HG02884 (cell line): ENCODE measurements around the gene IL1R1.

Experiments
- ATAC-seq: cut with Tn5 transposase; IDR thresholded peaks from one replicate; pipeline ENCODE4 v1.9.1; 2021; ENCODE audit warnings: mild to moderate bottlenecking, moderate library complexity; ENCODE audit not compliant: unreplicated experiment

The IL1R1 gene

DNA sequence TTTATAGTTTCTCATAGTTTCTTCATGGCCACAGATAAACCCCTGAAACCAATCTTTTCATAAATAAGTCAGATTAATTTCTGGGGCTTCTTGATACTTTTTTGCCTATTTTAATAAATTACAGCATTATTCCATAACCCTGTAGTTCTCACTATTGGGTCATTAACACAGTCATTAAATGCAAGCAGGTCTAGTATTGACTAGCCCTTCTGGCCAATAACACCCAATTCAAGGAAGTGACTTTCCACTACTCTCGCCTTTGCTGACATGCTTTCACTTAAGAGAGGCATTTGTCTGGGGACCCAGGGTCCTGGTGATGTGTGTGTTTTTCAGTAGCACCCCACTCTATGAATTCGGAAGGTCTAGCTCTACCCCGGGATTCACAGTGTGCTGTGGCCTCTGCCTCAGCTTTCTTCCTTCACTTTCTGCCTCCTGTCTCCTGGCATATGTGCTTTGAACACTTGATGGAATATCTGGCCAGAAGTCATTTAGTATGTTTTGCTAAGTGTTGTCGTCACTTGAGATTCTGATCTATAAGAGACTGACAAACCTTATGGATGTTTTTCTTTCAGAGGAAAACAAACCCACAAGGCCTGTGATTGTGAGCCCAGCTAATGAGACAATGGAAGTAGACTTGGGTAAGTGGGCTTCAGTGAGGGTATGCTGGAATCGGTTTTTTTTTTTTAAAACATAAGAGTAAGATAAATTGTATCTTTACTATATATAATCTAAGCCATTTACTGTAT is 25.7 kb downstream of the IL1R1 start:
- ATAC-seq: no peak

DNA sequence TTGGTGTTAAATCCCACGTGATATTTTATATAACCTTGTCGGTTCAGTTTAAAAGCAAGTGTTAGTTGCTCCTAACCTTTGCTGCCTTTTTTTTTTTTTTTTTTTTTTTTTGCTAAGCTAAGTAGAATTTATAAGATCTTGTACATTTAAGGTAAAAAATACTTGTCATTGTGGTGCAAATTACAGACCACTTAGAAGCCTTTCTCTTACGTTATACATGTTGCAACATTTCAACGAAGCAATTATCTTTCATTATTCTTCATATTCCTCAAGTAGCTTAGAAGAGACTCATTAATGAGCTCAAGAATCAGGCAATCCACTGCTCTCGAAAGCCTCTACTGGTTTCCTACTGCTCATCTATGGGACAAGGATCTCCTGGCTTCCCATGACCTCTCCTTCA is 29.4 kb downstream of the IL1R1 start:
- ATAC-seq: no peak

DNA sequence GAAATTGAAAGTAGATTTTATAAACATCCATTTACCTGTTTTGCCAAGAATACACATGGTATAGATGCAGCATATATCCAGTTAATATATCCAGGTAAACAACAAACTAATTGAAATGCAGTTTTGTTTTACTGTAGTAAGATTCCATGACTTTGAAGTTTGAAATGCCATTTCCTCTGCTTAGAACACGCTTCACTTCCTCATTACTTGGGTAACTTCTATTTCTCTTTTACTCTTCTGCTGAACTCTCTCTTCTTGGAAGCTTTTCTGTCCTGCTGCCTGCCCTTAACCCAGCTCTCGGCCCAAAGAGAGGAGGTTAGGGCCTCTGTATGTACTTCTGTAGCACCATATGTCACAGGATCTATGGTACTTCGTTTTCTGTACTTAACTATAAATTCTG is 30.2 kb downstream of the IL1R1 start:
- no peak for ATAC-seq

DNA sequence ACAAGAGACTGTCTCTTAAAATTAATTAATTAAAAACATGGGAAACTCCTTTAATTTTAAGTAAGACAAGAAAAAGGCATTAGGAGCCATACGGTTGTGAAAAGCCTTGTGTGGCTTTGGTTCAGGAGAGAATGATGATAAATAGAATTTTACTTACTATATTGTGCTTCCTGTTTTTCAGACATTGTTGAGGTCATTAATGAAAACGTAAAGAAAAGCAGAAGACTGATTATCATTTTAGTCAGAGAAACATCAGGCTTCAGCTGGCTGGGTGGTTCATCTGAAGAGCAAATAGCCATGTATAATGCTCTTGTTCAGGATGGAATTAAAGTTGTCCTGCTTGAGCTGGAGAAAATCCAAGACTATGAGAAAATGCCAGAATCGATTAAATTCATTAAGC is 33.6 kb downstream of the IL1R1 start:
- ATAC-seq: no peak

DNA sequence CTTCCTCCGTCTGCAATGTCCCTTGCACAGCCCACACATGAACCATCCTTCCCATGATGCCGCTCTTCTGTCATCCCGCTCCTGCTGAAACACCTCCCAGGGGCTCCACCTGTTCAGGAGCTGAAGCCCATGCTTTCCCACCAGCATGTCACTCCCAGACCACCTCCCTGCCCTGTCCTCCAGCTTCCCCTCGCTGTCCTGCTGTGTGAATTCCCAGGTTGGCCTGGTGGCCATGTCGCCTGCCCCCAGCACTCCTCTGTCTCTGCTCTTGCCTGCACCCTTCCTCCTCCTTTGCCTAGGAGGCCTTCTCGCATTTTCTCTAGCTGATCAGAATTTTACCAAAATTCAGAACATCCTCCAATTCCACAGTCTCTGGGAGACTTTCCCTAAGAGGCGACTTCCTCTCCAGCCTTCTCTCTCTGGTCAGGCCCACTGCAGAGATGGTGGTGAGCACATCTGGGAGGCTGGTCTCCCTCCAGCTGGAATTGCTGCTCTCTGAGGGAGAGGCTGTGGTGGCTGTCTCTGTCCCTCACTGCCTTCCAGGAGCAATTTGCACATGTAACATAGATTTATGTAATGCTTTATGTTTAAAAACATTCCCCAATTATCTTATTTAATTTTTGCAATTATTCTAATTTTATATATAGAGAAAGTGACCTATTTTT is 35.4 kb downstream of the IL1R1 start:
- ATAC-seq: no peak

DNA sequence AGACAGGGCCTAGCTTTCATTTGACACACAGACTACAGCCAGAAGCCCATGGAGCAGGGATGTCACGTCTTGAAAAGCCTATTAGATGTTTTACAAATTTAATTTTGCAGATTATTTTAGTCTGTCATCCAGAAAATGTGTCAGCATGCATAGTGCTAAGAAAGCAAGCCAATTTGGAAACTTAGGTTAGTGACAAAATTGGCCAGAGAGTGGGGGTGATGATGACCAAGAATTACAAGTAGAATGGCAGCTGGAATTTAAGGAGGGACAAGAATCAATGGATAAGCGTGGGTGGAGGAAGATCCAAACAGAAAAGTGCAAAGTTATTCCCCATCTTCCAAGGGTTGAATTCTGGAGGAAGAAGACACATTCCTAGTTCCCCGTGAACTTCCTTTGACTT is 36.5 kb downstream of the IL1R1 start:
- no peak for ATAC-seq

DNA sequence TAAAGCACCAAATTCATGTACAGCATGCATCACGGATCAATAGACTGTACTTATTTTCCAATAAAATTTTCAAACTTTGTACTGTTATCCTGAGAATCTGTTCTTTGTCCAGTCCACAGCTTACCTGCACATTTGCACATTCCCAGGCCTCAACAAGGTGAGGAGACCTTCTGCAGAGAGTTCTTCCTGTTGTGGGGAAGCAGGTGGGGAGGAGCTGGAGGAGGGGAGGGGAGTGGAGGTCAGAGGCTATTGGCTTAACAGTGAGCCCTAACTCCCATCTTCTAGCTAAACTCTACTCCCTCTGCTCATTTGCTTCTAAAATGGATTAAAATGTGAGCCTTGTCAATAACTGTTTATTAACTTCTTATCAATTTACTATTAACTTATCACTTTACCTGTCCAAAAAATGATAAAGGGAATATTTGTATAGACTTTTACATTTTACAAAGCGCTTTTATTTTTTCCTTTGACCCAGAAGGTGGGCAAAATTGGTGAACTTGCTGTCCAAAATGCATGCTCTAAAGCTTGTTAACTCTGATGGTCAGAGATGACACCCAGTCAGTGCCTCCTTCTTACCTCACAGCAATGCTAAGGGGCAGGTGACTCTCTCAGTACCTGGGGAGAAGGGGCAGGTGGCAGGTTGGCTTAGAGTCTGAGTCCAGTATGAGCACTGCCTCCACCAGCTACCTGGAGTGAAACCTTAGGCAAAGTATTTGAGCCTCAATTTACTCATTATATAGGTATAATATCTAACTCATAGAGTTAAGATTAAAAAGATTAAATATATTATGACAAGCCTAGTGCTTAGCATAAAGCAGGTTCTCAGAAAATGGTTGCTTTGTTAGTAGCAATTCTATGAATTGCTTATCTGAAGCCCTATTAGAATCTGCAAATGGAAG is 37.5 kb downstream of the IL1R1 start:
- ATAC-seq: no peak

DNA sequence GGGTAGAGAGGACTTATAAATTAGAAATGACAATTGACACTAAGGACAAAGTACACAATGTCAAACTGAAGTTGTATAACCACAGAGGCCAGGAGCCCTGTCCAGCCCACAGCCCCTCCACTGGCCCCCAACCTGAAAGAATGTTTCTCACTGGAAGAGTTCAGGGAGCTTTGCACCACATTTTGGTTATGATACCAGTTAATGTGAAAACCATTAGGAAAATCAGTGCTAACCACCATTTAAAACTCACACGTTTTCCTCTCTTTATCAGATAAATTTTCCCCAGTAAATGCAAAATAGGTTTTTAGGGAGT is 38.1 kb downstream of the IL1R1 start:
- no peak for ATAC-seq

DNA sequence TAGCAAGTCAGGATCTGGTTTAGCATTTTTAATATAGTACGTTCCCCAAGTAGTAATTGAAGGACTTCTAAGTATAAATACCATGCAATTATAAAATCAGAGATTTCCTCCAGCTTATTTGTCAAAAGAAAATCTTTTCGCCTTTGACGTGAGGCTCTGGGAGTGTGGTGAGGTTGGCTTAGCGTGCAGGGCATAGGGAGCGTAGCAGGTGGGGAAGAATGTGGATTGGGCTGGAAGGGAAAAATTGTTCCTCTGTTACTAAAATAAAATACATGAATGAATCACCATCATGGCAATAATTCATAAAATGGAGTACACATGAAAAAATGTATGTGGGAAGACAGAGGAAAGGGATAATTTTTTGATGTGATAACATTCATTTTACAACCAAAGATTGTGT is 38.8 kb downstream of the IL1R1 start:
- no peak for ATAC-seq

DNA sequence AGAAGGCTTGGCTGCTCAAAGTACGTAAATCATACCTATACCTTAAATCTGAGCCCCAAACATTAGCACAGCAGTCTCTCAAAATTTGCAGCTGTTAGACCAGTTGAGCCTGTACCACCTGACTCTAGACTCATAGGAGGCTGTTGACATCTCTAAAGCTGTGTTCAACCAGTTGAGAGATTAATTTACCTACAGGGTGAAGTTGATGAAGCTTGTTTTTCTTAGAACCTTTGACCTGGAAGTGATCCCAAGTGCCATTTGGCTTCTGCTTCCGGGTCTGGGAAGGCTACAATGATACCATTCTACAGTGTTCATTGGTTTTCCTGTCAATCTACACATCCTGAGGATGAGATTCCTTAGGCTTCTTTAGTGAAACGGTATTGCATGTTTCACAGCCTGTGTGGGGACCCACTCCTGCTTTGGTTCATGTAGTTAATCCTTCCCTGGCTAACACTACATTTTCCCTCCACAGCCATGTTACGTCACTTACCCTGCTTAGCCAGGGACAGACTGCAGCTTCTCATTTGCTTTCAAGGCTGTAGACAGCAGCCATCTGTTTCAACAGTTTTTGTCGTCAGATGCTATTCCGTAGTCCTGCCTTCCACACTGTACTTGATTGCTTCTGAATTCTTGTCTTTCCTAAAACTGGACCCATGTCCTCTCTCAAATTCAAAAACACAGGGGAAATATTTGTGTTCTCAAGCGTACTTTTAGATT is 39.5 kb downstream of the IL1R1 start:
- ATAC-seq: no peak

DNA sequence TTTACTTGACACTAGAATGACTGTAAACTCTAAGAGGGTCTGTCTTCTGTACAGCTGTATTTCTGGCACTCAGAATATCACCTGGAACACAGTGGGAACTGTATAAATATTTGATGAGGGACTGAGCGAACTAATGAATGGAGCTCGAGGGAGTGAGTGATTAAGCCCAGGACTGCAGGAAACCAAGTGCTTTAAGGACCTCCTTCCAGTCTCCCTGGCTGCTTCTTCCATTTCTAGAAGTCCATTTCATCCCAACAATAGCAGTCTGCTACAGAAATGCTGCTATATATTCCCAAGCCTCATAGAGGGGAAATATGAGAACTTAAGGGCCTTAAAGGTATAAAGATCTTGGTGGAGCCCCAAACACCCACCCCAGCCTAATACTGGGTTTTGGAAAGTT is 41.5 kb downstream of the IL1R1 start:
- no peak for ATAC-seq

DNA sequence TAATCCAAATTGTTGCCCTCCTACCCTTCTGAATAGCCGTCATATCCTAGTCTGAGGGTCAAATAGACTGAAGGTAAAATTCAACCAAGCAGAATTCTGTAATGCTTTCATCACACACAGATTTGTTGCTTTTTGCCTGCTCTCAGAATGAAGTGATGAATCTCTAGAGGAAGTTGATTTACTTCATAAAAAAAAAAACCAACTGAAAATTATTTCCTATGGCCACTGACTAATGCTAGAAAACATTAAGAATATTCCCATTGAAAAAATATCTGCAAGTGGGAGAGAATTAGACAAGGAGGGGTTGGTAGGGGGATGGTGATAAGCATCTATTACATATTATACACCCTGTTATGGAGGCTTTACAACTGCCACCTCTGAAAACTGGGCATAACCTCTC is 42.0 kb downstream of the IL1R1 start:
- ATAC-seq: no peak

DNA sequence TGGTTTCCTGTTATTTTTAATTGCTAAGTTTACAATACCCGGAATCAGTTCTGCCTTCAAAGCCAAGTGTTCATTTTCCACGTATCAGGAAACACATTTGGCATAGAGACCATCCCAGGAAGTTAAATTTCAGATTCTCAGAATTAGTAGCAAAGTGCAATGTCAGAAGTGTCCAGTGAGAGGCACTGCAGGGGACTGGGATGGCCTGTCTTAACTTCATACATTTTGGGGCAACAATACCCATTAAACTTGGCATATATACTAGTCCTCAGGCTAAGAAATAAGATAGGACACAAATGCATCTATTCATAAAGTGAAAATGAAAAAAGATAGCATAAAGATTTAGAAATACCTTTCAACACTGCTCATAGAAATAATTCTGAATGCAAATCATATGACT is 42.8 kb downstream of the IL1R1 start:
- ATAC-seq: no peak

DNA sequence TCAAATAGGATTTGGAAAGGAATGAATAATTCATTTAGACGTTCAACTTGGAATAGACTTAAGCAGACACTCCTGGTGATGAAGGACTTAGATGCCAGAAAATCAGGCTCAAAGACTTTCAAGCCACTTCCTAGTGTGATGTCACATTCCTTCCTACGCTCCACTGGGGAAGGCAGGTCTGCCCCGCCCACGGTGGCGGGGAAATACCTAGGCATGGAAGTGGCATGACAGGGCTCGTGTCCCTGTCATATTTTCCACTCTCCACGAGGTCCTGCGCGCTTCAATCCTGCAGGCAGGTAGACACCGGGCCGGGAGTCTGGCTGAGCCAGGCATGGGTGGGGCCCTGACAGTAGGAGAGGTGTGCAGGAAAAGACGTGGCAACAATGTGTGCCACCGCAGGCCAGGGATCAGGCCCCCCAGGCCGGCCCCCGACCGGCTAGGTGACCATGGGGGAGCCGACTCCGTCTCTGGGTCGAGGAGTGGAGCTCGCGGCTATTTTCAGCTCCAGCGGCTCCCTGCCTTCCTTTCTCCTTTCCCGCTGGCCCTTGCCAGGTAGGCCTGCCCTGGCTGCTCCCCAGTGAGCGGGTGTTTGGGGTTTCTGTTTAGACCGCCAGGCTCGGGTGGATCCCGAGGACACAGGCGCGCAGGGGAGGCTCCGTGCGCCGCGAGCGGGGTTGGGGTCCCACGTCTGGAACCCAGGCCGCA is 44.4 kb downstream of the IL1R1 start, which contains the start of gene IL1RL2:
Gene IL1RL2, plus strand, starts transcription at position 233 of the 705 bp plus-strand sequence. CDS start 845 bp downstream, outside the sequence.
- ATAC-seq: no peak

DNA sequence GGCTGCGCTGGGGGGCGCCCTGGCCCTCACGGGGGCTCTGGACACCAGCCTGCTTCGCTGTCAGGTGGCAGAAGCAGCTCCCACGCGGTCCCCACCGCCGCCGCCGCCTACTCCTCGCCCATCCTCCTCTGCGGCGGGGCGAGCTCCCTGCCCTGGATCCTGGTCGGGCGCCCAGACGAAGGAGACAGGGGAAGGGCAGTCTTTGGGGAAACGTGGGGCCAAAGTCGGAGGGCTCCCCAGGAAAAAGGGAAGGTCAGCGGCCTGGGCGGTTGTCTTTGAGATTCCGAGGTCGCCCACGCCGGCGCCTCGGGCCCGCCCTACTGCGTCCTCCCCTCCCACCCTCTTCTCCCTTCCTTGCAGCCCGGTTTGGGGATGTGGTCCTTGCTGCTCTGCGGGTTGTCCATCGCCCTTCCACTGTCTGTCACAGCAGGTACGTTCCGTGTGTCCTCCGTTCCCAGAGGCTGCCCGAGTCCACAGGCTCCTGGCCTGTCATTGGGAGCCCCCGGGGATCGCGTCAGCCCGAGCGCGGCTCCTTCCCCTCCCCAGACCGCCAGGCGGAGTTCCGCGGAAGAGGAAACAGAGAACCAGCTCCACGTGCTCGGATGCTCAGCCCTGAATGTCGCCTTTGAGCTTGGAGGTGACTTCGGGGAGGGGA is 45.1 kb downstream of the IL1R1 start:
- ATAC-seq: no peak

DNA sequence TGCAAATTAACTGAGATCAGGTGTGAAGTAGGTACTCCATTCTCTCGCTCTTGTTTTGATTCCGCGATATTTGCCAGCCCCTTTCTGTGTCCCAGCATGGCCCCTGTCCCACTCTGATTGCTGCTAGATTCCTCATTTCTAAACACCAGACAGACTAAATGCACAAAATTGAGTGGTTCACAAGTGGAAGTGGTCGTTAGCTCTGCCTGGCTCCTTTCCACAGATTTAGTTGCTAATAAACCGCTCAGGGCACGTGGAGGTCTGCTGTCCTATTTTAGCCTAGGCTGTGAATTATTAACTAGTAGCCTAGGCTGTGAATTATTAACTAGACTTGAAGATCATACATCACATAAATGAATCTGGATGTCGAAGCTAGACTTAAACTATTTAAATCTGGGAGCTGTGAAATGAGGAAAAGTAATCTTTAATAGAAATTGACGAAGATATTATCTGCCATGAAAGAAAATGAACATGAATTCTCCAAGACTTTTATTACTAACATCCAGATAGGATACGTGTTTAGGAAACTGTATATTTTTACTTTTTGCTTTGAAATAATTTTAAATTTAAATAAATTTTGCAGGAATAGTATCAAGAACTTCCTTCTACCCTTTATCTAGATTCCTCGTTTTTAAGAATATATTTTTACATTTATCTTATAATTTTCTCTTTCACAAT is 48.0 kb downstream of the IL1R1 start:
- no peak for ATAC-seq

DNA sequence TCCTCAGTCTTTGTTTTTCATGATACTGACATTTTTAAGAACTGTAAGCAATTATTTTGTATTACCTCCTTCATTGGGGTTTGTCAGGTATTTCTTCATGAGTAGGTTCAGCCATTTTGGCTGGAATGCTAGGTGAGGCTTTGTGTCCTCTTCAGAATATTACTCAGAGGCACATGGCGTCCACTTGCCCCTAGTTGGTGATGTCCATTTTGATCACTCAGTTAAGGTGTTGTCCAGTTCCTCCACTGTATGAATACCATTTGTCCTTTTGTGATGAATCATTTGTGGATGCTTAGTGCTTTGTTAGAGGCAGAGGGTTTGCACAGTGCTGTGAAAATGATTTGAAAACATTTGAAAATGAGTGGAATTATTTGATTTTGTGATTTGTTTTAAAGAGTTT is 49.0 kb downstream of the IL1R1 start:
- no peak for ATAC-seq

DNA sequence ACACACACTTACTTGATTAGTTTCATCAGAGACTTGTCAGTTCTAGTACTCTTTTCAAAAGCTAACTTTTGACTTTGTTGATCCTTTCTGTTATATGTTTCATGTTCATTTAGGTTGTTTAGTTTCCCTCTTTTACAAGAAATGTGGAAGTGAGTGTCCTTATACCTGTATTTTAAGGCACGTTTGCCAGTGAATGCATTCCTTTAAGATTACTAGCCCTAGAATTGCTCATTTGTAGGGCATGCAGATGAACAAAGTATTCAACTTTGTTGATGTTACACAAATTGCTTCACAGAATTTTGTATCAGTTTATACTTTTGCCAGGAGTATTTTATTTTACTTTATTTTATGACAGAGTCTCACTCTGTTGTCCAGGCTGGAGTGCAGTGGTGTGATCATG is 50.5 kb downstream of the IL1R1 start:
- no peak for ATAC-seq

DNA sequence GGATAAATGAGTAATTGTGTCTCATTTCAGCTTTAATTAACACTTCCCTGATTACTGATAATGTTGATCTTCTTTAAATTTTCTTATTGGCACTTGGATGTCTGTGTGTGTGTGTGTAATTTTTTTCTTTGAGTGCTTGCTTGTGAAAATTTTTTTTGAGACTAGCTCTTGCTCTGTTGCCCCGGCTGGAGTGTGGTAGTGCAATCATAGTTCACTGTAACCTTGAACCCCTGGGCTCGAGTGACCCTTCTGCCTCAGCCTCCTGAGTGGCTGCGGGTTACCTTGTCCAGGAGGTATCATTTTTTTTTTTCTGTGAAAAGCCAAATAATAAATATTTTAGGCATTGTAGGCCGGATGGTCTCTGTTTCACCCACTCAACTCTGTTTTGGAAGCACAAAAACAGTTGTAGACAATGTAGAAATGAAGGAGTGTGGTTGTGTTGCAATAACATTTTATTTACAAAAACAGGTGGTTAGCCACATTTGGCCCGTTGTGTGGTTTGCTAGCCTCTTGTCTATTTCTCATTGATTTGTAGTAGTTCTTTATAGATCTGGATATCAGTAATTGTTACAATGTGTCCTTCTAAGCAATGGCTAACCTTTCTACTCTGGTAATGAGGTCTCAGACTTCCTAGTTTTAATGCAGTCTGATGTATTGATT is 52.2 kb downstream of the IL1R1 start:
- no peak for ATAC-seq
